Jurkat, Clone E6-1 (cell line): ENCODE data around the gene ST3GAL6.

Experiments used
- DNase-seq: peaks from one replicate; pipeline ENCODE4 v3.0.0-alpha.2; 2011; ENCODE audit warnings: low read depth, low spot score
- H3K4me3 ChIP-seq: 2 replicates; pipeline ENCODE4 v1.5.1; 2011; ENCODE audit warnings: mild to moderate bottlenecking, low read length, control low read depth, moderate library complexity

Gene ST3GAL6

GRCh38 chr3:98769448-98769847 is 6.3 kb downstream of the ST3GAL6 start:
- no peak overlapping the region for H3K4me3 ChIP-seq
- DNase-seq, result no peak

GRCh38 chr3:98770261-98771039 is 7.3 kb downstream of the ST3GAL6 start:
- no peak overlapping the region for H3K4me3 ChIP-seq

GRCh38 chr3:98772022-98772421 is 8.9 kb downstream of the ST3GAL6 start:
- H3K4me3 ChIP-seq, result no peak overlapping the region
- DNase-seq, result no peak

More at GRCh38 chr3:98770261-98771039, 7.3 kb downstream of the ST3GAL6 start:
- no peak for DNase-seq

DNA sequence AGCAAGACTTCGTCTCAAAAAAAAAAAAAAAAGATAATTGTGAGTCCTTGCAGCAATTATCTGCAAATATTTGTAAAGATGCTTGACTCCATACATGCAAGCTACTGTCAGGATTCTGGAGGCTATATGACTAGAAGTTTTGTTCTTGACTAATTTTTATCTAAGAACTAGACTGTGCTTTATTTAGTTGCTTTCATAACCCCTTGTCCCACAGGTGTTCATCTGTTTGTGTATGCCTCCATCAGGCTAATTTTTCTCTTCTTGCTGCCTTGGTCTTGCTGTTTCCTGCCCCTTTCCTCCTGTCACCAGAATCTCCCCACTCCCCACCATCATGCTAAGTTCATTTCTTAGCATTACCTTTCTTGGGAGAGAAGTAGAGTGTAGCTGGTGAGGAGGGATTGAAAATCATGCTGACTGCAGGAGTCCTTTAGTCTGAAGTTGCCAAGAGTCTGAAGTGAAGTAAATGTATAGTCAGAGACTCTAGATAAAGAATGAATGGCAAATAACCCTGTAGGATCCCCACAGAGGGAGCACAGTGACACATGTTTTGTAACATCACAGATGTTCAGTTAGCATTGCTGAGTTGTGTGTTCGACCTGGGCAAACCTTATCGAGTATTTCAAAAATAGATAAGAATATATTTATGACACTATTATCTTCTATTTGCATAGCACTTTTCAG is 12.5 kb downstream of the ST3GAL6 start:
- H3K4me3 ChIP-seq, result no peak overlapping the region
- DNase-seq, result no peak

DNA sequence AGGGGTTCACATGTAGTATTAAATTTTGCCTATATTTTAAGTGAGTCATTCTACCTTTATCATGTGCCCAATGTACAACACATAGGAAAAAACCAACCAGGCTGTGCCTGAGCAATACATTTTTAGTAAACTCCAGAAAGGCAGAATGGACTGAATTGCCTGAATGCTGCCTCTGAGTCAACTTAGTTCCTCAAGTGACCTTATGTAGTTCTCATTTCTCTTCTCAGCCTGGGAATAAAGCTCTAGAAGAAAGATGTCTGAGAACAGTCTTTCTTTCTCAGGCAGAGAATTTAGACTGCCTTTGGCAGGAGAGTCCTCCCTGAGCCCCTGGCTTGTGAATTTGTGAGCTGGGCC is 13.0 kb downstream of the ST3GAL6 start:
- no peak for DNase-seq
- no peak overlapping the region for H3K4me3 ChIP-seq

DNA sequence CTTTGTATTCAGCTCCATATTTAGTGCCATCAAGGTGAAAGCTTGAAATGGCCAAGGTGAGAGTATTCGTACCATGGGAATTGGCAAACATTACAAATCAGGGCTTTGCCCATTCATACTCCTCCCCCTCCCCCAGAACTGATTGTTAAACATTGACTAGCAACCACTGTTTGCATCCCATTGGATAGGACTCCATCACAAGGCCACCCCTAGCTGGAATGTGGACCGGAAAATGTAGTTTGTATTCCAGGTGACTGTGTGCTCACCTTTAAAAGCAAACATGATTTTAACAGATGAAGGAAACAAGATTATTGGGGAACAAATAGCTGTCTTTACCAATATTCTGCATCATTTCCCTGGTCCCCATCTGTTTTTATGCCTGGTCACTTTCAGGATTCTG is 14.1 kb downstream of the ST3GAL6 start:
- H3K4me3 ChIP-seq, result no peak overlapping the region

GRCh38 chr3:98777801-98778220 is 14.7 kb downstream of the ST3GAL6 start:
- no peak for DNase-seq
- no peak overlapping the region for H3K4me3 ChIP-seq

More for the DNA sequence above, 14.1 kb downstream of the ST3GAL6 start:
- no peak for DNase-seq

- H3K4me3 ChIP-seq, result no peak overlapping the region
- no peak for DNase-seq
These were observed 15.2 kb downstream of the ST3GAL6 start for GRCh38 chr3:98778383-98778782.

GRCh38 chr3:98778852-98779413 is 15.8 kb downstream of the ST3GAL6 start:
- no peak overlapping the region for H3K4me3 ChIP-seq
- no peak for DNase-seq

- DNase-seq, result no peak
- H3K4me3 ChIP-seq, result no peak overlapping the region
These were observed 16.6 kb downstream of the ST3GAL6 start for GRCh38 chr3:98779541-98780335.

GRCh38 chr3:98780343-98780742 is 17.2 kb downstream of the ST3GAL6 start:
- DNase-seq, result no peak
- no peak overlapping the region for H3K4me3 ChIP-seq

- no peak overlapping the region for H3K4me3 ChIP-seq
- DNase-seq, result no peak
These were observed 19.8 kb downstream of the ST3GAL6 start for GRCh38 chr3:98782824-98783500.

GRCh38 chr3:98784042-98784441 is 20.9 kb downstream of the ST3GAL6 start:
- no peak for DNase-seq
- H3K4me3 ChIP-seq, result no peak overlapping the region

- no peak for DNase-seq
- no peak overlapping the region for H3K4me3 ChIP-seq
These were observed 21.8 kb downstream of the ST3GAL6 start for GRCh38 chr3:98784666-98785600.

GRCh38 chr3:98786364-98787006 is 23.3 kb downstream of the ST3GAL6 start:
- H3K4me3 ChIP-seq, result no peak overlapping the region
- no peak for DNase-seq

- H3K4me3 ChIP-seq, result no peak overlapping the region
- DNase-seq, result no peak
These were observed 24.0 kb downstream of the ST3GAL6 start for GRCh38 chr3:98787181-98787580.

DNA sequence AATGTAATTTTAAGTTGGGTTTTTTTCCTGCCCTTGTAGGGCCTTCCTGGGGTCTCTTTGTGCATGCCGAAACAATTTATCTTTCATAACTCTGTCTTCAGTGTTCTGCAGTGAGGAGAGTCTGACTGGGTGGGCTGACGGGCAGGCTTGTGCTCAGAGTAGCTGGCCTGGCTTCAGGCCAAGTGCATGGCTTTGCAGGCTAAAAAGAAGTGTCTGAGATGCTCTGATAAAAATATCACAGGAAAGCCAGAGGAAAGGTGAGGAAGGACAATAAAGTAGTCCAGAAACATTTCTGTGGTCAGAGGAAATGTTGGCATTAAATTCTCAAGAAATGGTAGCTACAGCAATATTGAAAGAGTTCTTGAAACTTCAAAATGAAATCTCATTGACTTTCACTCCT is 25.5 kb downstream of the ST3GAL6 start:
- no peak overlapping the region for H3K4me3 ChIP-seq
- DNase-seq, result no peak
